ENCODE results near the gene SENP5.

DNA sequence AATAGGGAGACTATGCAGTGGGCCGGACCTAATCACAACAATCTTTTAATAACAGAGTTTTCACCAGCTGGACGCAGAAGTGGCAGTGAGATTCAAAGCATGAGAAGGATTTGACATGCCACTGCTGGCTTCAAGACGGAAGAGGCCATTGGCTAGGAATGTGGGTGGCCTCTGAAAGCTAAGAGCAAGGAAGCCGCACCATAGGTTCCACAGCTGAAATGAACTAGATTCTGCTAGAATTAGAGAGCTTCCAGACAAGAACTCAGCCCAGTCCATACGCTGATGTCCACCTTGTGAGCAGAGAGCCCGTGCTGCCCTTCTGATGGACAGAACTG is 81.5 kb downstream of the SENP5 start:
- TF ChIP-seq, protein P1, sequence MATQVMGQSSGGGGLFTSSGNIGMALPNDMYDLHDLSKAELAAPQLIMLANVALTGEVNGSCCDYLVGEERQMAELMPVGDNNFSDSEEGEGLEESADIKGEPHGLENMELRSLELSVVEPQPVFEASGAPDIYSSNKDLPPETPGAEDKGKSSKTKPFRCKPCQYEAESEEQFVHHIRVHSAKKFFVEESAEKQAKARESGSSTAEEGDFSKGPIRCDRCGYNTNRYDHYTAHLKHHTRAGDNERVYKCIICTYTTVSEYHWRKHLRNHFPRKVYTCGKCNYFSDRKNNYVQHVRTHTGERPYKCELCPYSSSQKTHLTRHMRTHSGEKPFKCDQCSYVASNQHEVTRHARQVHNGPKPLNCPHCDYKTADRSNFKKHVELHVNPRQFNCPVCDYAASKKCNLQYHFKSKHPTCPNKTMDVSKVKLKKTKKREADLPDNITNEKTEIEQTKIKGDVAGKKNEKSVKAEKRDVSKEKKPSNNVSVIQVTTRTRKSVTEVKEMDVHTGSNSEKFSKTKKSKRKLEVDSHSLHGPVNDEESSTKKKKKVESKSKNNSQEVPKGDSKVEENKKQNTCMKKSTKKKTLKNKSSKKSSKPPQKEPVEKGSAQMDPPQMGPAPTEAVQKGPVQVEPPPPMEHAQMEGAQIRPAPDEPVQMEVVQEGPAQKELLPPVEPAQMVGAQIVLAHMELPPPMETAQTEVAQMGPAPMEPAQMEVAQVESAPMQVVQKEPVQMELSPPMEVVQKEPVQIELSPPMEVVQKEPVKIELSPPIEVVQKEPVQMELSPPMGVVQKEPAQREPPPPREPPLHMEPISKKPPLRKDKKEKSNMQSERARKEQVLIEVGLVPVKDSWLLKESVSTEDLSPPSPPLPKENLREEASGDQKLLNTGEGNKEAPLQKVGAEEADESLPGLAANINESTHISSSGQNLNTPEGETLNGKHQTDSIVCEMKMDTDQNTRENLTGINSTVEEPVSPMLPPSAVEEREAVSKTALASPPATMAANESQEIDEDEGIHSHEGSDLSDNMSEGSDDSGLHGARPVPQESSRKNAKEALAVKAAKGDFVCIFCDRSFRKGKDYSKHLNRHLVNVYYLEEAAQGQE (IDR thresholded peaks at IDR 0.05; ENCODE audit: insufficient read depth in 1 of 2, low read depth in 2 of 2, low read length in 2 of 2) = no peak
- TF ChIP-seq SIN3A (IDR thresholded peaks at IDR 0.05; ENCODE audit: borderline replicate concordance, insufficient read depth, low read length) = no peak
- TF ChIP-seq POLR2AphosphoS5 (IDR thresholded peaks at IDR 0.05; ENCODE audit: low read depth, low read length) = no peak
